Transverse colon (tissue), 4 donors: ENCODE measurements around the gene BLVRB. TPM values are rescaled to one million over a fixed set of nuclear protein-coding genes. Genes with fewer than 3 reads are reported as not detected.

ENCODE experiments used
- DNase-seq: peaks from one replicate; pipeline ENCODE4 v3.0.0-alpha.2; 2019
- H3K27ac ChIP-seq, 4 donors: fragments of 200-600 bp; sonication (generic); 2 replicates each; pipeline ENCODE4 v1.5.1; 2016 to 2018; ENCODE audit warnings: inconsistent platforms in 4 of 4
- H3K27me3 ChIP-seq: fragments of 200-600 bp; sonication (generic); 2 replicates; pipeline ENCODE4 v1.5.1; 2017; ENCODE audit warnings: inconsistent platforms
- H3K36me3 ChIP-seq, 4 donors: fragments of 200-600 bp; sonication (generic); 2 replicates each; pipeline ENCODE4 v1.5.1; 2017 to 2019; ENCODE audit warnings: inconsistent platforms in 4 of 4
- H3K4me1 ChIP-seq, 4 donors: fragments of 200-600 bp; sonication (generic); 2 replicates each; pipeline ENCODE4 v1.5.1; 2017 to 2020; ENCODE audit warnings: inconsistent platforms in 4 of 4
- H3K4me3 ChIP-seq, 4 donors: fragments of 200-600 bp; sonication (generic); 1 replicate in 1 of 4; 2 replicates in 3 of 4; pipeline versions ENCODE4 v1.5.1 to v1.6.1; 2017 to 2019; ENCODE audit warnings: inconsistent platforms in 4 of 4
- H3K9me3 ChIP-seq, 2 donors: fragments of 200-600 bp; sonication (generic); 2 replicates each; pipeline ENCODE4 v1.5.1; 2017 to 2019; ENCODE audit warnings: inconsistent platforms in 2 of 2
- EP300 ChIP-seq: sonication (generic); formaldehyde crosslinking; IDR thresholded peaks from one replicate; pipeline ENCODE4 v1.6.1; 2017; ENCODE audit warnings: antibody characterized with exemption, low read depth
- POLR2A ChIP-seq: fragments of 450-650 bp; IDR thresholded peaks from one replicate; pipeline ENCODE4 v1.6.1; 2016; ENCODE audit warnings: antibody characterized with exemption, mild to moderate bottlenecking, moderate library complexity
- POLR2AphosphoS5 ChIP-seq, 3 donors: sonication (generic); formaldehyde crosslinking; IDR thresholded peaks; one replicate each; pipeline ENCODE4 v1.6.1; 2016; ENCODE audit warnings: antibody characterized with exemption in 3 of 3
- WGBS, 2 donors: methylation state at CpG; one replicate each; pipeline ENCODE4 v1.1.5; 2018; ENCODE audit warnings: low coverage in 1 of 2; 5-methylcytosine and 5-hydroxymethylcytosine counted together
- in situ Hi-C, 4 donors: fragments of 200-750 bp; cut with MboI; loops; one replicate each; pipeline versions ENCODE4 v1.15.0 to v1.15.1; 2017; ENCODE audit warnings: low sequenced_read_pairs in 3 of 4, low pct_ligation_motif_present in 1 of 4, low pct_unique_long_range_greater_than_20kb in 1 of 4
- intact Hi-C: fragments of 100-400 bp; cut with DNase I; formaldehyde crosslinking; loops from one replicate; pipeline ENCODE4 v1.15.1; 2023; ENCODE audit warnings: low total_unique reads
- total RNA-seq, 4 donors: library from RNA; depleted of rRNA; stranded (reverse); fragments of >200 nt; gene quantifications; one replicate each; pipeline ENCODE4 v1.1.0, GENCODE V29; 2016
- TF ChIP-seq, protein P1 (sequence below), 5 experiments: fragments of 200-600 bp in 3 of 5; fragments of 450-650 bp in 2 of 5; sonication (generic) in 3 of 5; IDR thresholded peaks; 1 replicate in 2 of 5; 2 replicates in 3 of 5; pipeline ENCODE4 v1.5.1; 2016 to 2017; ENCODE audit warnings: antibody characterized with exemption in 5 of 5, inconsistent platforms in 3 of 5, mild to moderate bottlenecking in 2 of 5, moderate library complexity in 1 of 5

BLVRB gene
- total RNA-seq, 4 donors from 2014 or later, result 81.5 to 193 (median 147) TPM

- no peak overlapping the region for H3K4me3 ChIP-seq
- no peaks in the 10 kb centered on the region for H3K9me3 ChIP-seq
- WGBS, 2 donors, result 53% methylated on average over 2 of the region's 2 CpGs; no CpG with 5 or more reads in 1 of the 2 donors
- H3K27ac ChIP-seq, result no peak overlapping the region
- H3K4me1 ChIP-seq, result peaks cover 0 to 7% (median 6%) of the 10 kb centered on the region in 4 donors
- intact Hi-C loops (no loop called here), in situ Hi-C loops (no loop called here)
- TF ChIP-seq EP300 (no peak), POLR2AphosphoS5 (IDR thresholded peaks at IDR 0.05) (no peak), POLR2A (no peak)
- TF ChIP-seq, protein P1, sequence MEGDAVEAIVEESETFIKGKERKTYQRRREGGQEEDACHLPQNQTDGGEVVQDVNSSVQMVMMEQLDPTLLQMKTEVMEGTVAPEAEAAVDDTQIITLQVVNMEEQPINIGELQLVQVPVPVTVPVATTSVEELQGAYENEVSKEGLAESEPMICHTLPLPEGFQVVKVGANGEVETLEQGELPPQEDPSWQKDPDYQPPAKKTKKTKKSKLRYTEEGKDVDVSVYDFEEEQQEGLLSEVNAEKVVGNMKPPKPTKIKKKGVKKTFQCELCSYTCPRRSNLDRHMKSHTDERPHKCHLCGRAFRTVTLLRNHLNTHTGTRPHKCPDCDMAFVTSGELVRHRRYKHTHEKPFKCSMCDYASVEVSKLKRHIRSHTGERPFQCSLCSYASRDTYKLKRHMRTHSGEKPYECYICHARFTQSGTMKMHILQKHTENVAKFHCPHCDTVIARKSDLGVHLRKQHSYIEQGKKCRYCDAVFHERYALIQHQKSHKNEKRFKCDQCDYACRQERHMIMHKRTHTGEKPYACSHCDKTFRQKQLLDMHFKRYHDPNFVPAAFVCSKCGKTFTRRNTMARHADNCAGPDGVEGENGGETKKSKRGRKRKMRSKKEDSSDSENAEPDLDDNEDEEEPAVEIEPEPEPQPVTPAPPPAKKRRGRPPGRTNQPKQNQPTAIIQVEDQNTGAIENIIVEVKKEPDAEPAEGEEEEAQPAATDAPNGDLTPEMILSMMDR (IDR thresholded peaks at IDR 0.05), result no peak
- H3K36me3 ChIP-seq, result no peaks in the 10 kb centered on the region
- no peak for DNase-seq
- H3K27me3 ChIP-seq, result peaks cover 34% of the 10 kb centered on the region
Observed at GRCh38 chr19:40507892-40508291, 42.3 kb upstream of the BLVRB start.

DNA sequence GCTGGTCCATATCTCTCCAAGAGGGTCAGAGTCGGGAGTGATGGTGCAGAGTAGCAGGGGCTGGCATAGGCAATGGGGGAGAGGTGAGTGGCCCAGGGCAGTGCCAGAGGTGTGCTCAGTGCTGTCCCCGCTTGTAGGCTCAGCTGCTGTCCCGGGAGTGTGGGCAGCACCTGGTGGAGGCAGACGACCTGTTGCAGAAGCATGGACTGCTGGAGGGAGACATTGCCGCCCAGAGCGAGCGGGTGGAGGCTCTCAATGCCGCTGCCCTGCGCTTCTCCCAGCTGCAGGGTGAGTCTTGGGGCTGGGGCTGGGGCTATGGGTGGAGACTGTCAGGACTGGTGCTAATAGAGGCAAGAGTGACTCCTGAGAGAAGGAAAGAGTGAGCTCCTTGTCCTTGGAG lies 40.6 kb upstream of the BLVRB start:
- H3K4me1 ChIP-seq, result no peaks in the 10 kb centered on the region
- in situ Hi-C loops (no loop called here), intact Hi-C loops (no loop called here)
- WGBS, 2 donors, result 59% methylated on average over 9 of the region's 9 CpGs; no CpG with 5 or more reads in 1 of the 2 donors
- TF ChIP-seq, protein P1 (IDR thresholded peaks at IDR 0.05), result no peak
- TF ChIP-seq POLR2A (no peak), POLR2AphosphoS5 (IDR thresholded peaks at IDR 0.05) (no peak), EP300 (no peak)
- peaks cover 17% of the 10 kb centered on the region for H3K27me3 ChIP-seq
- H3K9me3 ChIP-seq, result no peaks in the 10 kb centered on the region
- DNase-seq, result no peak
- no peaks in the 10 kb centered on the region for H3K36me3 ChIP-seq
- H3K27ac ChIP-seq, result no peak overlapping the region
- no peak overlapping the region for H3K4me3 ChIP-seq

DNA sequence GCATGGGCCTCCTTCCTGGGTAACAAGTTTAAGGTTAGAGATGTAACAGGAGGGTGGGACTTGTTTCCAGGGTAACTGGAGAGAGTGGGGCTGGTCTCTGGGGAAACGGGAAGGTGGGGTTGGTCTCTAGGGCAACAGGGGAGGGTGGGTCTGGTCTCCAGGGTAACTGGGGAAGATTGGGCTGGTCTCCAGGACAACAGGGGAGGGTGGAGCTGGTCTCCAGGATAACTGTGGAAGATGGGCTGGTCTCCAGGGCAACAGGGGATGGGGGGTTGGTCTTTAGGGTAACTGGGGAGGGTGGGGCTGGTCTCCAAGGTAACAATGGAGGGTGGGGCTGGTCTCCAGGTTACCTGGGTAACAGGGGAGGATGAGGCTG lies 37.8 kb upstream of the BLVRB start:
- Histone ChIP-seq H3K27me3 (no peaks in the 10 kb centered on the region), H3K4me3 (no peak overlapping the region), H3K9me3 (no peaks in the 10 kb centered on the region), H3K36me3 (no peaks in the 10 kb centered on the region), H3K27ac (no peak overlapping the region), H3K4me1 (no peaks in the 10 kb centered on the region)
- DNase-seq, result no peak
- in situ Hi-C loops (no loop called here), intact Hi-C loops (no loop called here)
- WGBS, 2 donors, result 4% methylated on average over 1 of the region's 1 CpG; no CpG with 5 or more reads in 1 of the 2 donors
- TF ChIP-seq EP300 (no peak), POLR2A (no peak), POLR2AphosphoS5 (IDR thresholded peaks at IDR 0.05) (no peak)
- TF ChIP-seq, protein P1 (IDR thresholded peaks at IDR 0.05), result no peak

DNA sequence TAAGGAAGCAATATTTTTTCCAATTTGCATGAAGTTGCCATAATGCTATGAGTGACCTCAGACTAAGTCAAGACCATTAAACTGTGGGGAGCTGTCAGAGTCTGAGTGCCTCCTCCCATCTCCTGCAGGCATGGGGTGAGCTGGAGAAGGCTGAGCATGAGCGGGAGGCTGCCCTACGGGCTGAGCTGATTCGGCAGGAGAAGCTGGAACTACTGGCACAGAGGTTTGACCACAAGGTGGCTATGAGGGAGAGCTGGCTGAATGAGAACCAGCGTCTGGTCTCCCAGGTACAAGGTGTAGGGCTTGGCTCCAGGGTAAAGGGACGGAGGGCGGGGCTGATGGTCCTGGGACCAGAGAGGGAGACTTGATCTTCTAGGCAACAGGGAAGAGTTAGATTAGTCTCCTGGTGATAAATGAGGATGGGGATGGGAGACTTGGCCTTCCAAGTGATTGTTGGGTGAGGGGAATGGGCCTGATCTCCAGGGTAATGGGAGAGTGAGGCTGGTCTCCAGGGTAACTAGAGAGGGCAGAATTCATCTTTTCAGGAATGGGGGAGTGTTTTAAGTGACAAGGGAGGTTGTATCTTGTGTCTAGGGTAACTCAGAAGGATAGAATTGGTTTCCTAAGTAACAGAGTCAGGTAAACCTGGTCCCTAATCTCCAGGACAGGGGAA lies 37.2 kb upstream of the BLVRB start:
- no peak overlapping the region for H3K27ac ChIP-seq
- 19 to 43% methylated on average over 4 to 6 of the region's 6 CpGs for WGBS, 2 donors

More for the DNA sequence above, 37.2 kb upstream of the BLVRB start:
- H3K36me3 ChIP-seq, result no peaks in the 10 kb centered on the region
- in situ Hi-C loops, result no loop called here
- peak; percentile 28 for DNase-seq
- TF ChIP-seq, protein P1 (IDR thresholded peaks at IDR 0.05), result peak in 3 of 5 experiments; percentile 10 to 39 (median 14)
- TF ChIP-seq EP300, result no peak
- H3K4me3 ChIP-seq, result no peak overlapping the region
- H3K4me1 ChIP-seq, result no peaks in the 10 kb centered on the region
- intact Hi-C loops, result no loop called here
- no peaks in the 10 kb centered on the region for H3K27me3 ChIP-seq
- H3K9me3 ChIP-seq, result no peaks in the 10 kb centered on the region
